Thyroid gland (tissue), 4 donors: Measurements from ENCODE around the gene CBL.

Experiments used
- POLR2A ChIP-seq, 2 donors: fragments of 450-650 bp; IDR thresholded peaks; one replicate each; pipeline ENCODE4 v1.6.1; 2017; ENCODE audit warnings: antibody characterized with exemption in 2 of 2, mild to moderate bottlenecking in 2 of 2, moderate library complexity in 1 of 2
- TF ChIP-seq, protein P1 (sequence below), 6 experiments: fragments of 200-600 bp in 3 of 6; fragments of 450-650 bp in 3 of 6; sonication (generic) in 3 of 6; IDR thresholded peaks; one replicate each; pipeline ENCODE4 v1.5.1; 2016 to 2019; ENCODE audit warnings: antibody characterized with exemption in 6 of 6, mild to moderate bottlenecking in 2 of 6, inconsistent platforms in 1 of 6, moderate library complexity in 1 of 6

GRCh38 chr11:119341222-119342022, 135.3 kb downstream of the CBL start:
- TF ChIP-seq, protein P1, sequence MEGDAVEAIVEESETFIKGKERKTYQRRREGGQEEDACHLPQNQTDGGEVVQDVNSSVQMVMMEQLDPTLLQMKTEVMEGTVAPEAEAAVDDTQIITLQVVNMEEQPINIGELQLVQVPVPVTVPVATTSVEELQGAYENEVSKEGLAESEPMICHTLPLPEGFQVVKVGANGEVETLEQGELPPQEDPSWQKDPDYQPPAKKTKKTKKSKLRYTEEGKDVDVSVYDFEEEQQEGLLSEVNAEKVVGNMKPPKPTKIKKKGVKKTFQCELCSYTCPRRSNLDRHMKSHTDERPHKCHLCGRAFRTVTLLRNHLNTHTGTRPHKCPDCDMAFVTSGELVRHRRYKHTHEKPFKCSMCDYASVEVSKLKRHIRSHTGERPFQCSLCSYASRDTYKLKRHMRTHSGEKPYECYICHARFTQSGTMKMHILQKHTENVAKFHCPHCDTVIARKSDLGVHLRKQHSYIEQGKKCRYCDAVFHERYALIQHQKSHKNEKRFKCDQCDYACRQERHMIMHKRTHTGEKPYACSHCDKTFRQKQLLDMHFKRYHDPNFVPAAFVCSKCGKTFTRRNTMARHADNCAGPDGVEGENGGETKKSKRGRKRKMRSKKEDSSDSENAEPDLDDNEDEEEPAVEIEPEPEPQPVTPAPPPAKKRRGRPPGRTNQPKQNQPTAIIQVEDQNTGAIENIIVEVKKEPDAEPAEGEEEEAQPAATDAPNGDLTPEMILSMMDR (IDR thresholded peaks at IDR 0.05) = no peak
- TF ChIP-seq POLR2A (IDR thresholded peaks at IDR 0.05) = no peak
